ENCODE measurements around the gene ELL. TPM values are rescaled to one million over a fixed set of nuclear protein-coding genes. Genes with fewer than 3 reads are reported as not detected.

ELL gene
- total and polyA plus RNA-seq, 9 of the 15 experiments (the other 6 are each of a cell fraction or from before 2014, with no cell fraction given), result 0.24 to 22.5 (median 4.1) TPM

DNA sequence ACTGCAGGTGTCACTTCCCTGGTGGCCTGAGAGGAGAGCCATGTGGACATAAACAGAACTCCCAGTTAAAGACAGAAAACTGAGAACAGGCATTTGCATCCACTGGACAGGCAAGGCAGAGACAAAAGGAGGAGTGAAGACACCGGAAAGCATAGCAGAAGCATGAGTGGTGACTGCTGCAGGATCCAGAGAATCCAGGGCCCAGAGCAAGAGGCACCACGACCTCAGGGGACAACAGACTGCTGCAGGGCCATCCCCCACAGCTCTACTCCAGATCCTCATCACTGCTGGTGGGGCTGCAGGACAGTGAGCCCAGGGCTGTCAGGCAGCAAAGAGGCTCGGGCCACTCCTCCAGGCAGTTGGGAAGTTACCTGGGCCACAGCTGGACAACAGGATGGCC, 69.5 kb downstream of the ELL start (continued):
- TF ChIP-seq, protein P1, sequence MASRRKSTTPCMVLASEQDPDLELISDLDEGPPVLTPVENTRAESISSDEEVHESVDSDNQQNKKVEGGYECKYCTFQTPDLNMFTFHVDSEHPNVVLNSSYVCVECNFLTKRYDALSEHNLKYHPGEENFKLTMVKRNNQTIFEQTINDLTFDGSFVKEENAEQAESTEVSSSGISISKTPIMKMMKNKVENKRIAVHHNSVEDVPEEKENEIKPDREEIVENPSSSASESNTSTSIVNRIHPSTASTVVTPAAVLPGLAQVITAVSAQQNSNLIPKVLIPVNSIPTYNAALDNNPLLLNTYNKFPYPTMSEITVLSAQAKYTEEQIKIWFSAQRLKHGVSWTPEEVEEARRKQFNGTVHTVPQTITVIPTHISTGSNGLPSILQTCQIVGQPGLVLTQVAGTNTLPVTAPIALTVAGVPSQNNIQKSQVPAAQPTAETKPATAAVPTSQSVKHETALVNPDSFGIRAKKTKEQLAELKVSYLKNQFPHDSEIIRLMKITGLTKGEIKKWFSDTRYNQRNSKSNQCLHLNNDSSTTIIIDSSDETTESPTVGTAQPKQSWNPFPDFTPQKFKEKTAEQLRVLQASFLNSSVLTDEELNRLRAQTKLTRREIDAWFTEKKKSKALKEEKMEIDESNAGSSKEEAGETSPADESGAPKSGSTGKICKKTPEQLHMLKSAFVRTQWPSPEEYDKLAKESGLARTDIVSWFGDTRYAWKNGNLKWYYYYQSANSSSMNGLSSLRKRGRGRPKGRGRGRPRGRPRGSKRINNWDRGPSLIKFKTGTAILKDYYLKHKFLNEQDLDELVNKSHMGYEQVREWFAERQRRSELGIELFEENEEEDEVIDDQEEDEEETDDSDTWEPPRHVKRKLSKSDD (conservative IDR thresholded peaks at IDR 0.05; ENCODE audit: low read length), result no peak
- TF ChIP-seq RAD51 (IDR thresholded peaks at IDR 0.05; ENCODE audit: borderline replicate concordance, low read depth) (no peak), ZNF253 (CRISPR knock-in tag; conservative IDR thresholded peaks at IDR 0.05) (no peak)
- TF ChIP-seq, protein P2, sequence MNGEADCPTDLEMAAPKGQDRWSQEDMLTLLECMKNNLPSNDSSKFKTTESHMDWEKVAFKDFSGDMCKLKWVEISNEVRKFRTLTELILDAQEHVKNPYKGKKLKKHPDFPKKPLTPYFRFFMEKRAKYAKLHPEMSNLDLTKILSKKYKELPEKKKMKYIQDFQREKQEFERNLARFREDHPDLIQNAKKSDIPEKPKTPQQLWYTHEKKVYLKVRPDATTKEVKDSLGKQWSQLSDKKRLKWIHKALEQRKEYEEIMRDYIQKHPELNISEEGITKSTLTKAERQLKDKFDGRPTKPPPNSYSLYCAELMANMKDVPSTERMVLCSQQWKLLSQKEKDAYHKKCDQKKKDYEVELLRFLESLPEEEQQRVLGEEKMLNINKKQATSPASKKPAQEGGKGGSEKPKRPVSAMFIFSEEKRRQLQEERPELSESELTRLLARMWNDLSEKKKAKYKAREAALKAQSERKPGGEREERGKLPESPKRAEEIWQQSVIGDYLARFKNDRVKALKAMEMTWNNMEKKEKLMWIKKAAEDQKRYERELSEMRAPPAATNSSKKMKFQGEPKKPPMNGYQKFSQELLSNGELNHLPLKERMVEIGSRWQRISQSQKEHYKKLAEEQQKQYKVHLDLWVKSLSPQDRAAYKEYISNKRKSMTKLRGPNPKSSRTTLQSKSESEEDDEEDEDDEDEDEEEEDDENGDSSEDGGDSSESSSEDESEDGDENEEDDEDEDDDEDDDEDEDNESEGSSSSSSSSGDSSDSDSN (IDR thresholded peaks at IDR 0.05; ENCODE audit: borderline replicate concordance in 1 of 2, low read depth in 2 of 2, low read length in 2 of 2), result no peak
